Neural cell (in vitro differentiated cells): ENCODE results near the gene NR4A3. TPM values are rescaled to one million over a fixed set of nuclear protein-coding genes. Genes with fewer than 3 reads are reported as not detected.
A peak's percentile ranks its signal among the peaks of the same experiment; 100 is the strongest.

ENCODE experiments used
- H2AFZ ChIP-seq: fragments of 200-600, 300-800 bp; sonication (generic), shearing (Covaris generic); 2 replicates; pipeline ENCODE4 v1.6.0; 2014; ENCODE audit warnings: low read depth, mild to moderate bottlenecking, antibody characterized with exemption, low read length, moderate library complexity
- H3F3A ChIP-seq: fragments of 200-600 bp; shearing (Covaris generic); 2 replicates; pipeline ENCODE4 v1.6.1; 2016; ENCODE audit warnings: mild to moderate bottlenecking, moderate library complexity, mixed read lengths, antibody characterized with exemption, low read length; ENCODE audit not compliant: insufficient read depth, poor library complexity, severe bottlenecking
- H3K27ac ChIP-seq: fragments of 200-600, 300-800 bp; sonication (generic), shearing (Covaris generic); 2 replicates; pipeline ENCODE4 v1.5.1; 2014; ENCODE audit warnings: mild to moderate bottlenecking, low read length, moderate library complexity
- H3K27me3 ChIP-seq: fragments of 300-800, 200-600 bp; sonication (generic), shearing (Covaris generic); 2 replicates; pipeline ENCODE4 v1.6.0; 2014; ENCODE audit warnings: mild to moderate bottlenecking, low read depth, low read length, moderate library complexity; ENCODE audit not compliant: insufficient read depth
- H3K36me3 ChIP-seq: fragments of 300-800, 200-600 bp; sonication (generic), shearing (Covaris generic); 2 replicates; pipeline ENCODE4 v1.5.1; 2014; ENCODE audit warnings: mild to moderate bottlenecking, antibody characterized with exemption, low read length, moderate library complexity; ENCODE audit not compliant: insufficient read depth
- H3K4me2 ChIP-seq: fragments of 300-800, 200-600 bp; sonication (generic), shearing (Covaris generic); 2 replicates; pipeline ENCODE4 v1.6.0; 2014; ENCODE audit warnings: mild to moderate bottlenecking, low read length
- H3K4me3 ChIP-seq: fragments of 300-800, 200-600 bp; sonication (generic), shearing (Covaris generic); 2 replicates; pipeline ENCODE4 v1.5.1; 2014; ENCODE audit warnings: mild to moderate bottlenecking, low read length, moderate library complexity
- H3K79me2 ChIP-seq: fragments of 200-600 bp; shearing (Covaris generic); replicated peaks from 2 replicates; pipeline ENCODE4 v1.6.0; 2014; ENCODE audit warnings: mild to moderate bottlenecking, low read length, moderate library complexity; ENCODE audit not compliant: insufficient read depth
- H3K9ac ChIP-seq: fragments of 300-800, 200-600 bp; sonication (generic), shearing (Covaris generic); 2 replicates; pipeline ENCODE4 v1.6.1; 2016; ENCODE audit warnings: mild to moderate bottlenecking, low read length, mixed read lengths
- H3K9me2 ChIP-seq: fragments of 200-600 bp; shearing (Covaris generic); 2 replicates; pipeline ENCODE4 v1.6.1; 2016; ENCODE audit warnings: mild to moderate bottlenecking, low read length, mixed read lengths; ENCODE audit not compliant: insufficient read depth
- H3K9me3 ChIP-seq: fragments of 200-600, 300-800 bp; sonication (generic), shearing (Covaris generic); 2 replicates; pipeline ENCODE4 v1.6.1; 2016; ENCODE audit warnings: mild to moderate bottlenecking, mixed run types, low read length, moderate library complexity, mixed read lengths
- H4K20me1 ChIP-seq: fragments of 200-600 bp; shearing (Covaris generic); 2 replicates; pipeline ENCODE4 v1.6.1; 2016; ENCODE audit warnings: mild to moderate bottlenecking, mixed run types; ENCODE audit not compliant: insufficient read depth
- CTCF ChIP-seq: fragments of 450-650 bp; IDR thresholded peaks from 2 replicates; pipeline ENCODE4 v1.5.1; 2014; ENCODE audit warnings: antibody characterized with exemption, mild to moderate bottlenecking, moderate library complexity; ENCODE audit not compliant: poor library complexity, severe bottlenecking
- EP300 ChIP-seq: fragments of 450-650 bp; conservative IDR thresholded peaks from 2 replicates; pipeline ENCODE4 v1.6.1; 2014; ENCODE audit warnings: antibody characterized with exemption, mild to moderate bottlenecking, moderate library complexity; ENCODE audit not compliant: poor library complexity, severe bottlenecking
- EZH2 ChIP-seq: fragments of 200-600, 300-800 bp; shearing (Covaris generic), sonication (generic); IDR thresholded peaks from 2 replicates; pipeline ENCODE4 v1.6.1; 2014; ENCODE audit warnings: antibody characterized with exemption, low read length, borderline replicate concordance, mild to moderate bottlenecking; ENCODE audit not compliant: insufficient read depth, poor library complexity, severe bottlenecking
- POLR2AphosphoS5 ChIP-seq: IDR thresholded peaks from 2 replicates; pipeline ENCODE4 v1.6.1; 2012
- REST ChIP-seq: IDR thresholded peaks from 2 replicates; pipeline ENCODE4 v1.6.1; 2012; ENCODE audit warnings: borderline replicate concordance
- TAF1 ChIP-seq: IDR thresholded peaks from 2 replicates; pipeline ENCODE4 v1.6.1; 2012; ENCODE audit warnings: low read depth
- polyA plus RNA-seq: library from polyadenylated mRNA; depleted of rRNA; stranded (reverse); fragments of >200 nt; gene quantifications from 2 replicates; pipeline ENCODE4 v1.2.3, GENCODE V29; 2014

NR4A3 gene
- polyA plus RNA-seq, 1 donor from 2014 or later = 2.7 TPM

GRCh38 chr9:99825172-99826046, 3.7 kb downstream of the NR4A3 start:
- H3K9me3 ChIP-seq = no peaks in the 10 kb centered on the region
- H4K20me1 ChIP-seq = no peaks in the 10 kb centered on the region
- peak overlapping the region; percentile 98 for H3K9ac ChIP-seq
- peaks cover 8% of the 10 kb centered on the region for H3F3A ChIP-seq
- H3K79me2 ChIP-seq = peaks cover 3% of the 10 kb centered on the region
- no peaks in the 10 kb centered on the region for H3K9me2 ChIP-seq
- peaks cover 5% of the 10 kb centered on the region for H3K36me3 ChIP-seq
- peaks cover 65% of the 10 kb centered on the region for H3K27me3 ChIP-seq
- no peak overlapping the region for H2AFZ ChIP-seq
- TF ChIP-seq REST = no peak
- peak; percentile 23 for TF ChIP-seq POLR2AphosphoS5
- TF ChIP-seq EZH2 = no peak
- H3K4me3 ChIP-seq = peak overlapping the region; percentile 98
- H3K4me2 ChIP-seq = peak overlapping the region; percentile 73
- no peak overlapping the region for H3K27ac ChIP-seq

GRCh38 chr9:99826579-99826978, 4.9 kb downstream of the NR4A3 start:
- no peak overlapping the region for H3K9ac ChIP-seq
- TF ChIP-seq CTCF = no peak
- no peak for TF ChIP-seq EP300
- TF ChIP-seq REST = no peak
- no peak for TF ChIP-seq EZH2
- no peak for TF ChIP-seq TAF1
- peaks cover 74% of the 10 kb centered on the region for H3K27me3 ChIP-seq
- no peaks in the 10 kb centered on the region for H4K20me1 ChIP-seq
- H3K9me2 ChIP-seq = no peaks in the 10 kb centered on the region
- peaks cover 3% of the 10 kb centered on the region for H3K79me2 ChIP-seq
- H3K27ac ChIP-seq = no peak overlapping the region
- no peaks in the 10 kb centered on the region for H3K9me3 ChIP-seq
- no peak overlapping the region for H2AFZ ChIP-seq
- H3K36me3 ChIP-seq = peaks cover 5% of the 10 kb centered on the region
- no peak overlapping the region for H3K4me3 ChIP-seq
- no peak overlapping the region for H3K4me2 ChIP-seq
- H3F3A ChIP-seq = peaks cover 4% of the 10 kb centered on the region
